Subcutaneous abdominal adipose tissue (tissue), 5 donors: ENCODE measurements around the gene ATP10A.

Experiments
- H3K27ac ChIP-seq: one replicate; pipeline ENCODE4 v1.7.0; 2013; ENCODE audit warnings: low read depth, mild to moderate bottlenecking, inconsistent platforms, low read length, moderate library complexity
- H3K27me3 ChIP-seq, 5 donors: one replicate each; pipeline ENCODE4 v1.7.0; 2013; ENCODE audit warnings: low read length in 5 of 5, inconsistent platforms in 1 of 5; ENCODE audit not compliant: control insufficient read depth in 5 of 5, insufficient read depth in 4 of 5
- H3K36me3 ChIP-seq, 5 donors: one replicate each; pipeline ENCODE4 v1.7.0; 2013; ENCODE audit warnings: low read length in 5 of 5; ENCODE audit not compliant: control insufficient read depth in 5 of 5, insufficient read depth in 5 of 5
- H3K4me1 ChIP-seq, 5 donors: one replicate each; pipeline ENCODE4 v1.7.0; 2013; ENCODE audit warnings: low read length in 5 of 5, mild to moderate bottlenecking in 3 of 5, moderate library complexity in 1 of 5; ENCODE audit not compliant: control insufficient read depth in 5 of 5, insufficient read depth in 5 of 5
- H3K4me3 ChIP-seq, 5 donors: one replicate each; pipeline ENCODE4 v1.7.0; 2013; ENCODE audit warnings: low read length in 5 of 5, low read depth in 1 of 5
- H3K9ac ChIP-seq, 5 donors: one replicate each; pipeline ENCODE4 v1.7.0; 2013; ENCODE audit warnings: low read length in 5 of 5, mild to moderate bottlenecking in 4 of 5, moderate library complexity in 3 of 5
- H3K9me3 ChIP-seq, 5 donors: one replicate each; pipeline ENCODE4 v1.7.0; 2013; ENCODE audit warnings: low read length in 5 of 5; ENCODE audit not compliant: control insufficient read depth in 5 of 5
- donor health status: healthy.
- donor health status: healthy.
- donor health status: healthy.
- donor health status: healthy.
- donor health status: healthy.

The ATP10A gene

DNA sequence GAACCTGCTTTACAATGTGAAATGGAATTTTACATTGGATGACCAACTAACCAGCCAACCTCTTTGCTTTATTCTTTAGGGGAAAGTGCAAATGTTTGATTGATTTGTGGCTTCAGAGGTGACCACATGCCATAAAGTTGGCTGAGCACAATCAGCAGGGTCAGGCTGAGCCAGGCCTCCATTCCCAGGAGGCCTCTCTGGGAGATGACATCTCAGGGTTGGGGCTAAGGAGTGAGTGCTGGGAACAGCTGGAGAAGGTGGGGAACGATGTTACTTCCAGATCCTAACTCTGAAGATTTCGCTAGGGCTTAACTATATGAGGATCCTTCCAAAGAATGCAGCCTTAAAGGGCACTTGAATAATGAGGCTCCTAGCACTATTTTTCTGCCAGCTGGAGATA lies 131.7 kb downstream of the ATP10A start:
- peaks cover 0 to 20% (median 12%) of the 10 kb centered on the region in 5 donors for H3K4me1 ChIP-seq
- peaks cover 0 to 4% (median 0%) of the 10 kb centered on the region in 5 donors for H3K36me3 ChIP-seq
- no peak overlapping the region for H3K9ac ChIP-seq
- no peaks in the 10 kb centered on the region for H3K27me3 ChIP-seq
- no peak overlapping the region for H3K4me3 ChIP-seq
- H3K27ac ChIP-seq, result no peak overlapping the region
- no peaks in the 10 kb centered on the region for H3K9me3 ChIP-seq

DNA sequence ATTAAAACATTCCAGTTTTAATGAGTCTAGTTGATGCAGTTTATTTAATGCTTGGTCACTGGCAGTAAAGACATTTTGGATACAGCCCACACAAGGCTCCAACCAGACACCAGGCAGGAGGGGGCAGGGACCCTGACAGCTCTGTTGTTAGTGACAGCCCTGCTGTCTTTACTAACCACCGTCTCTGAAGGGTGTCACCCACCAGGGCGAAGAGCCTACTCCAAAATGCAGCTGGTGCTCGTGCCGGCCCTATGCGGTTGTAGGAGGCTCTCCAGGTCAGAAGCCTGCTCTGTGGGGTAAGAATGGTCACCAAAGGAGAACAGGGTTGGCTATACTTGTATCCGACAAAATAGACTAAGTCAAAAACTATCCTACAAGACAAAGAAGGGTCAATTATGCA lies 132.2 kb downstream of the ATP10A start:
- no peaks in the 10 kb centered on the region for H3K9me3 ChIP-seq
- no peak overlapping the region for H3K9ac ChIP-seq
- H3K4me3 ChIP-seq, result no peak overlapping the region
- H3K4me1 ChIP-seq, result peaks cover 0 to 20% (median 12%) of the 10 kb centered on the region in 5 donors
- H3K36me3 ChIP-seq, result peaks cover 0 to 4% (median under 1%) of the 10 kb centered on the region in 5 donors
- H3K27me3 ChIP-seq, result no peaks in the 10 kb centered on the region
- no peak overlapping the region for H3K27ac ChIP-seq

- no peaks in the 10 kb centered on the region for H3K27me3 ChIP-seq
- H3K4me3 ChIP-seq, result no peak overlapping the region
- no peaks in the 10 kb centered on the region for H3K9me3 ChIP-seq
- H3K4me1 ChIP-seq, result peaks cover 0 to 13% (median 6%) of the 10 kb centered on the region in 5 donors
- H3K9ac ChIP-seq, result no peak overlapping the region
- H3K27ac ChIP-seq, result no peak overlapping the region
- peaks cover 0 to 20% (median 6%) of the 10 kb centered on the region in 5 donors for H3K36me3 ChIP-seq
These were observed 134.3 kb downstream of the ATP10A start for GRCh38 chr15:25728816-25729215.

DNA sequence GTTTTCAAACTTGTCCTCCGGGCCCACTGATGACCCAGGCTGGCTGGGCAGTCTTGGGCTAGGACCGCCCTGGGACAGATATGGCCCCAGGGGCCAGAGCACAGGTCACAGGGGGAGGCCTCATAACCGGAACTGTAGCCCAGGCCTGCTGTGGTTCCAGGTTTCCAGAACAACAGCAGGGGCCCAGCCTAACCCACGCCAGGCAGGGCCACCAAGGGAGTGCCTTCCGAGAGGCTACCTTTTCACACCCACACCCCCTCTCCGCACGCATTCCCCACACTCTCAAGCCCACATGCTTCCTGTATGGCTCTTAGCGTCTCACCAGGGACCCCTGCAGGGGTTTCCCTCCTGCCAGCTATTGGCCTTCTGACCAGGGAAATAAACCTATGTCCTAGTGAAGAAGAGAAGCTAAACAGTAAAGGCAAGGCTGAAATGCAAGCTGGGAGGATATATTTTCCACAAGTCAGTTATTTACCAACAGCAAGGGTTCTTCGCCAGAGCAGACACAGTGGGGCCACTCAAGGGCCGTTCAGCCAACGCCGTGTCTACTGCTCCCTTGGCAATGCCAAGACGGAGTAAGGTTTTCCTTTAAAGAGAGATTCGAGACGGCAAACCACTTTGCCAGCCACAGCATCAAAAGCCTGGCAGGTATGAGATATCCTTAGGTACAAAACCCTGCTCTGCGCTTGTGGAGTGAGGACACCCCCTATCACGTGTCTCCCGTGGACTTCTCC lies 135.1 kb downstream of the ATP10A start:
- peaks cover 0 to 13% (median 6%) of the 10 kb centered on the region in 5 donors for H3K4me1 ChIP-seq
- H3K27ac ChIP-seq, result no peak overlapping the region
- H3K4me3 ChIP-seq, result no peak overlapping the region
- H3K9ac ChIP-seq, result no peak overlapping the region
- no peaks in the 10 kb centered on the region for H3K9me3 ChIP-seq
- H3K36me3 ChIP-seq, result peaks cover 0 to 23% (median 8%) of the 10 kb centered on the region in 5 donors
- no peaks in the 10 kb centered on the region for H3K27me3 ChIP-seq

DNA sequence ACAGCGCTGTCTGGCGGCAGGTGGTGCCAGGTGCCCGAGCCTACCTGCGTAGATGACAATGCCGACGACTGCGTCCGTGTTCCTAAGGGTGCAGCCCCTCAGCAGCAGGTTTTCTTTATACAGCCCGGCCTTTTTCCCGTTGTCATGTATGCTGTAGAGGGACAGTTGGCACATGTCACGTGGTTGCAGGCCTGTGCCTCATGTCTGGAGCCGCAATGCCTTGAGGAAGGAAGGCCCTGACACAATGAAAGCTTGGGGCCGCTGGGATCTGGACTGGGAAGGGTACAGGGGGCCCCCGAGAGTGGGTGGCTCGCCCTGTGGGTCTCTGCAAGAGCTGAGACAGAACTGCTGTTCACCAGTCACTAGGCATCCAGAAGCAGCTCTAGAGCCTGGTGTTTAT lies 136.0 kb downstream of the ATP10A start:
- H3K27me3 ChIP-seq, result no peaks in the 10 kb centered on the region
- H3K9me3 ChIP-seq, result no peaks in the 10 kb centered on the region
- no peak overlapping the region for H3K4me3 ChIP-seq
- H3K4me1 ChIP-seq, result peaks cover 0 to 13% (median 6%) of the 10 kb centered on the region in 5 donors
- no peak overlapping the region for H3K27ac ChIP-seq
- peaks cover 0 to 23% (median 8%) of the 10 kb centered on the region in 5 donors for H3K36me3 ChIP-seq
- no peak overlapping the region for H3K9ac ChIP-seq

GRCh38 chr15:25725758-25726157 lies 137.4 kb downstream of the ATP10A start:
- Histone ChIP-seq H3K36me3 (peaks cover 3 to 33% (median 18%) of the 10 kb centered on the region in 5 donors), H3K9me3 (no peaks in the 10 kb centered on the region), H3K4me1 (no peaks in the 10 kb centered on the region), H3K4me3 (no peak overlapping the region), H3K27me3 (no peaks in the 10 kb centered on the region), H3K9ac (no peak overlapping the region), H3K27ac (no peak overlapping the region)

- Histone ChIP-seq H3K27me3 (no peaks in the 10 kb centered on the region), H3K4me3 (no peak overlapping the region), H3K9ac (no peak overlapping the region), H3K36me3 (peaks cover 8 to 39% (median 25%) of the 10 kb centered on the region in 5 donors), H3K9me3 (no peaks in the 10 kb centered on the region), H3K27ac (no peak overlapping the region), H3K4me1 (no peaks in the 10 kb centered on the region)
These were observed 138.2 kb downstream of the ATP10A start for GRCh38 chr15:25724899-25725298.

DNA sequence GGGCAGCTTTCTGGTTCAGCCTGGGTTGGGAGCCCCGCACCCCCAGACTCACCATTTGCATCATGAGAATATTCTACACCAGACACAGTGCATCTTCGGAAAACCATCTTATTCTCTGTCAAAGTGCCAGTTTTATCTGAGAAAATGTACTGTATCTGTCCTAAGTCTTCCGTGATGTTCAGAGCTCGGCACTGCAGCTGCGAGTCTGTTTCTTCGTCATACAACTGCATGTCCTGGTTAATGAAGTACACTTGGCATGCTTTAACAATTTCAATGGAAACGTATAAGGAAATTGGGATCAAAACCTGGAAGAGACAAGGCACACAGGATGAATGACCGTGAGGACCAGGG lies 141.5 kb downstream of the ATP10A start:
- Histone ChIP-seq H3K27ac (no peak overlapping the region), H3K9me3 (no peaks in the 10 kb centered on the region), H3K9ac (no peak overlapping the region), H3K4me1 (peaks cover 0 to 2% (median 0%) of the 10 kb centered on the region in 5 donors), H3K27me3 (no peaks in the 10 kb centered on the region), H3K36me3 (peaks cover 8 to 45% (median 28%) of the 10 kb centered on the region in 5 donors), H3K4me3 (no peak overlapping the region)

- Histone ChIP-seq H3K4me3 (no peak overlapping the region), H3K4me1 (peaks cover 0 to 2% (median 0%) of the 10 kb centered on the region in 5 donors), H3K36me3 (peaks cover 5 to 35% (median 25%) of the 10 kb centered on the region in 5 donors), H3K27ac (no peak overlapping the region), H3K9ac (no peak overlapping the region), H3K27me3 (no peaks in the 10 kb centered on the region), H3K9me3 (no peaks in the 10 kb centered on the region)
These were observed 143.8 kb downstream of the ATP10A start for GRCh38 chr15:25719101-25719985.

DNA sequence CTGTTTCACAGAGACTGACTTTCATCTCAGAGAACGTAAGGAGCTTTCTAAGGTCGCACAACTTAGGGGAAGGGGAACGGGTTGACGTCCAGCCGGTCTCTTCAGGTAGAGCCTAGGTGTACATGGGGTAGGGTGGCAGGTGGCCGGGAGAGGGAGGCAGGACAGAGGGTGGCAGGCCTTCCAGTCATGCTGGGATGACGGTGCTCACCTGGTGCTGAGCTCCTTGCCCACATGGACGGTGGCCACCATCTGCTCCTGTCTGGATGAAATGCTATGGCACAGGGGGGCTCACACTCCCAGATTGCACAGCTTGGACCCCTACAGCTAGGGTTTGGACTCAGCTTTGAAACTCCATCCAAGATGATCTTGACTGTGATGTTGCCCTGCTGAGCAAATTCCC lies 144.5 kb downstream of the ATP10A start:
- Histone ChIP-seq H3K36me3 (peaks cover 2 to 33% (median 29%) of the 10 kb centered on the region in 5 donors), H3K9ac (no peak overlapping the region), H3K4me3 (no peak overlapping the region), H3K27me3 (no peaks in the 10 kb centered on the region), H3K4me1 (peaks cover 0 to 2% (median 0%) of the 10 kb centered on the region in 5 donors), H3K27ac (no peak overlapping the region), H3K9me3 (no peaks in the 10 kb centered on the region)
